Measurements from ENCODE around the gene WDR27.

WDR27 gene

DNA sequence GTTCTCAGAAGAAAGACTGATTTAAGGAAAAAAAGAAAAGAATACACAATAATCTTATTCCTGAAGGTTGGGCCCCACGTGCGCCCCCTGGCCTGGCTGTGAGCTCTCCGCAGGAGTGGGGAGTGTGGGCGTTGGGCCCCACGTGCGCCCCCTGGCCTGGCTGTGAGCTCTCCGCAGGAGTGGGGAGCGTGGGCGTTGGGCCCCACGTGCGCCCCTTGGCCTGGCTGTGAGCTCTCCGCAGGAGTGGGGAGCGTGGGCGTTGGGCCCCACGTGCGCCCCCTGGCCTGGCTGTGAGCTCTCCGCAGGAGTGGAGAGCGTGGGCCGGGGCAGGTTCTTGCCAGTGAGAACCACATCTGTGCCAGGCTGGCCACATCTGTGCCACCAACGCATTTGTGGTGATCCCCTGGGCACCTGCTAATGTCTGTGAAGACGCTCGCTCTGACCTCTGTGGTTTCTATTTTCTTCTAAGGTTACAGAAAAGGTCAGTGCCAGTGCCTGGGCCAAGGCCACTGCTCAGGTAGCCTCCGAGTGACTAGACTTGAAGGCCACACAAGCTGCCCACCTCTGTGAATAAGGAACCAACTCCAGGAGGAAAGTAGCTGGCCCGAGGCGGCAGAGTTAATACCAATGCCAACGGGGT lies 41.0 kb downstream of the WDR27 start:
- TF ChIP-seq, protein P1, sequence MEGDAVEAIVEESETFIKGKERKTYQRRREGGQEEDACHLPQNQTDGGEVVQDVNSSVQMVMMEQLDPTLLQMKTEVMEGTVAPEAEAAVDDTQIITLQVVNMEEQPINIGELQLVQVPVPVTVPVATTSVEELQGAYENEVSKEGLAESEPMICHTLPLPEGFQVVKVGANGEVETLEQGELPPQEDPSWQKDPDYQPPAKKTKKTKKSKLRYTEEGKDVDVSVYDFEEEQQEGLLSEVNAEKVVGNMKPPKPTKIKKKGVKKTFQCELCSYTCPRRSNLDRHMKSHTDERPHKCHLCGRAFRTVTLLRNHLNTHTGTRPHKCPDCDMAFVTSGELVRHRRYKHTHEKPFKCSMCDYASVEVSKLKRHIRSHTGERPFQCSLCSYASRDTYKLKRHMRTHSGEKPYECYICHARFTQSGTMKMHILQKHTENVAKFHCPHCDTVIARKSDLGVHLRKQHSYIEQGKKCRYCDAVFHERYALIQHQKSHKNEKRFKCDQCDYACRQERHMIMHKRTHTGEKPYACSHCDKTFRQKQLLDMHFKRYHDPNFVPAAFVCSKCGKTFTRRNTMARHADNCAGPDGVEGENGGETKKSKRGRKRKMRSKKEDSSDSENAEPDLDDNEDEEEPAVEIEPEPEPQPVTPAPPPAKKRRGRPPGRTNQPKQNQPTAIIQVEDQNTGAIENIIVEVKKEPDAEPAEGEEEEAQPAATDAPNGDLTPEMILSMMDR (IDR thresholded peaks at IDR 0.05): no peak
- no peak overlapping the region for H3K27ac Mint-ChIP-seq
- H3K4me3 Mint-ChIP-seq: no peak overlapping the region
- peaks cover 19% of the 10 kb centered on the region for H3K4me1 Mint-ChIP-seq
- peaks cover 6% of the 10 kb centered on the region for H3K27me3 Mint-ChIP-seq (ENCODE audit: low read depth, poor library complexity)
- peaks cover 77% of the 10 kb centered on the region for H3K36me3 Mint-ChIP-seq (ENCODE audit: low read depth)
- no peak for DNase-seq
- H3K9me3 Mint-ChIP-seq: no peaks in the 10 kb centered on the region

DNA sequence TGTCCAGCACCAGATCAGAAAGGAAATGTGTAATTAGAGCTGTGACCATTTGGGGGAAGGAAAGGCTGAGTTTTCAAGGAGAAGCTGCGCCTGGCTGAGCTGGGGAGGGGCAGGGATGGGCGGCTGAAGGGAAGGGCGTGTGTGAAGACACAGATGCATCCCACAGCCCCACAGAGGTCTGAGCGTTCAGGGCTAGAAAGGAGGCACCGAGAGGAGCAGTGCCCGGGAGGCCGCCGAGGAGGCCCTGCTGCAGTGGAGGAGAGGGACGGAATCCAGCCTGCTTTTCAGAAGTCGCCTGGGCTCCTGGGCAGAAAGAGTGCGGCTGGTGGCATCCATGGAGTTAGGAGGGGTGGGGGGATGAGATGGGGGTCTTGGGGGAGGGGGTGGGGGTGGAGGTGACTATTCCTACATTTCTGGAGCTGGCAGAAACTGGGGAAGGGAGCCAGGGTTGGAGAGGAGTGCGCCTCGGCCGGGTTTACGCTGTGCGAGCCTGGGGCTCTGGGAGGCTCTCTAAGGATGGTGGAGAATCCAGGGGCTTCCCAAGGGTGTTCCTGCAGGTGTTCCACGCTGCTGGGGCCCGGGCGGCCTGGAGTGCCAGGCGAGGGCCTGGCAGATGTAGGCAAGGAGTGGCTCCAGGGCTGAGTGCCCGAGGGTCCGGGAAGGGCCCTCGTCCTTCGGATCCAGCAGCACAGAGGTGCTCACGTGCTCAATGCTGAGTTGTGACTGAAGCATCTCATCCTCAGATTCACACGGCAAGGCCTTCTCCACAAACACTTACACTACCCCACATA lies 41.8 kb downstream of the WDR27 start:
- H3K27me3 Mint-ChIP-seq (ENCODE audit: low read depth, poor library complexity): peaks cover 6% of the 10 kb centered on the region
- DNase-seq: no peak
- H3K4me3 Mint-ChIP-seq: no peak overlapping the region
- H3K36me3 Mint-ChIP-seq (ENCODE audit: low read depth): peaks cover 79% of the 10 kb centered on the region
- TF ChIP-seq, protein P1 (IDR thresholded peaks at IDR 0.05): no peak
- peaks cover 26% of the 10 kb centered on the region for H3K4me1 Mint-ChIP-seq
- no peaks in the 10 kb centered on the region for H3K9me3 Mint-ChIP-seq
- H3K27ac Mint-ChIP-seq: peak overlapping the region; percentile 94

DNA sequence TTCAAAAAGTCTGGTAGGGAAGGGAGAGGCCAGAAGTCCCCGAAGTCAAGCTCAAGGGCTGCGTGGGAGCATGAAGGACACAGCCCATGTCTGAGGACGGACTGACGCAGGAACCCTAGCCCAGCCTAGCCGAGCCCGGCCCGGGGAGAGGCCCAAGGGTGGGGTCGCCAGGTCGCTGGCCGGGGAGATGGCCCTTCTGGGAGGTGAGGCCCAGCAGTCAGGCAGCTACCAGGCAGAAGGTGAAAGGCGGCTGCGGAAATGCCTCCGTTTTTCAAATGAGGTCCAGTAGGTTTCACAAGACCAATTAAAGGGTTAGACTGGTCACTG lies 44.6 kb downstream of the WDR27 start:
- Mint-ChIP-seq H3K27me3 (ENCODE audit: low read depth, poor library complexity) (peaks cover 3% of the 10 kb centered on the region), H3K4me3 (no peak overlapping the region), H3K4me1 (peaks cover 38% of the 10 kb centered on the region), H3K36me3 (ENCODE audit: low read depth) (peaks cover 68% of the 10 kb centered on the region), H3K27ac (no peak overlapping the region), H3K9me3 (no peaks in the 10 kb centered on the region)
- DNase-seq: no peak
- TF ChIP-seq, protein P1 (IDR thresholded peaks at IDR 0.05): no peak

DNA sequence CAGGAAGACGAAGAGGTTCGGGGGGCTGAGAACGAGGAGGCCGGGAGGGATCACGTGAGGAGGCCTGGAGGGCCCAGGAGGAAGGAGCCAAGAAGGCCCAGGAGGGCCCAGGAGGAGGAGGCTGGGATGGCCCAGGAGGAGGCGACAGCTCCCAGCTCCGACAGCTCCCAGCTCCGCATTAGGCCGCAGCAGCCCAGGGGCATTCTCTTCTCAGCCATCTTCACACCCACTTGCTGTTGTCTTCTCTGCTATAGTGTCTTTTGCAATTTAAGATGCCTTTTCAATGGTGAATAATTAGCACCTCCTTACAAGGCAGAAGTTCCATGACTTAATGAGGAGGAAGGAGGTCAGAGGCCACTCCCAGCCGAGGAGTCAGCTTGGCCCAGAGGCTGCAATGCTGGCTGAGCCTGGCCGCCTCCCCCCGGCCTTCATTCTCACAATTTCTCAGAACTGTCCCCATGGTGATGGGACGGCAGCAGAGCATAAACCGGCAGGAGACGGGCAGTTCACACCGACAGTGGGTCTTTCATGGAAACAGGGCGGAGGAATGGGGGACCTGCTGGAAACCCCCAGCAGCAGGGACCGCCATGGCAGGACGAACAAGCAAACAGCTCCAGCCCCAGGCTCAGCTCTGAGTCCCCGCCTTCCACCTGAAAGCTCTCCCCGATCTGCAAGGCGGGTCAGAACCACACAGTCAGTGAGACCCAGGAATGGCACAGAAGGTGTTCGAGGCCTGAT lies 45.1 kb downstream of the WDR27 start:
- TF ChIP-seq, protein P1 (IDR thresholded peaks at IDR 0.05): no peak
- H3K4me3 Mint-ChIP-seq: no peak overlapping the region
- DNase-seq: no peak
- H3K9me3 Mint-ChIP-seq: no peaks in the 10 kb centered on the region
- H3K4me1 Mint-ChIP-seq: peaks cover 40% of the 10 kb centered on the region
- peaks cover 66% of the 10 kb centered on the region for H3K36me3 Mint-ChIP-seq (ENCODE audit: low read depth)
- H3K27me3 Mint-ChIP-seq (ENCODE audit: low read depth, poor library complexity): peaks cover 3% of the 10 kb centered on the region
- H3K27ac Mint-ChIP-seq: no peak overlapping the region

DNA sequence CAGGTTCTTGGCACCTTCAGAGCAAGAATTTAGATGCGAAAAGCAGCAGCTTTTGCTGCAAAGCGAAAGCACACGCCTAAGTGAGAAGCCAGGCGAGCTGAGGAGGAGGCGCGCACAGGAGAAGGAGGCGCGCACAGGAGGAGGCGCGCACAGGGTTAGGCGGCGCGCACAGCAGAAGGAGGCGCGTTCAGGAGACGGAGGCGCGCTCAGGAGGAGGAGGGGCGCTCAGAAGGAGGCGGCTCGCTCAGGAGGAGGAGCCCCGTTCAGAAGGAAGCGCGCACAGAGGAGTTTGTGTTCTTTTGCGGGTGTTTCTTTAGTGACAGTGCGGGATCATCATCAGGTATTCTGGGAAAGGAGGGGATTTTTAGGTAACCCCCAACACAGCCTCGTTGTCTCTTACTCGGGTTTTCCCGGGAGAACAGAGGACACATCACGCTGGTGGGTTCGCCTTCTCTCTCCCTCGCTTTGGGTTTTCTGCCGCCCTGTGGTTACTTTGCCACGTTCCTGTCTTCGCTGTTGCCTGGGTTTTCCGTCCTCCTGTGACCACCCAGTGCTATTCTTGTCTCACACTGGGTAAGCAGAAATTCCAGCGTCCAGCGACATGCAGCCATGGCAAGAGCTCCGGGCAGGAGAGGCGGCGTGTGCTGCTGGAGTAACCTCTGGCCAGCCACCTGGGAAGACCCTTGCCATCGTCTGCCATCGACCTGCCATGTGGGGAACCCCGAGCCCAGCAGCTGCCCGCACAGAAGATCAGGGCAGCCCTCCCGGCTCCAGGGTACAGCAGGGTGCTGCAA lies 47.0 kb downstream of the WDR27 start:
- peaks cover 3% of the 10 kb centered on the region for H3K27me3 Mint-ChIP-seq (ENCODE audit: low read depth, poor library complexity)
- peak overlapping the region; percentile 87 for H3K4me3 Mint-ChIP-seq
- peaks cover 61% of the 10 kb centered on the region for H3K36me3 Mint-ChIP-seq (ENCODE audit: low read depth)
- TF ChIP-seq, protein P1 (IDR thresholded peaks at IDR 0.05): no peak
- no peaks in the 10 kb centered on the region for H3K9me3 Mint-ChIP-seq
- DNase-seq: peak; percentile 64
- H3K4me1 Mint-ChIP-seq: peaks cover 41% of the 10 kb centered on the region
- no peak overlapping the region for H3K27ac Mint-ChIP-seq

All from nephron progenitor cell (in vitro differentiated cells).